ENCODE data around the gene NOL3. TPM values are rescaled to one million over a fixed set of nuclear protein-coding genes. Genes with fewer than 3 reads are reported as not detected.

Gene NOL3
- polyA plus RNA-seq, 1 of the 3 experiments (the other 2 are of a cell fraction) = 34.1 TPM

DNA sequence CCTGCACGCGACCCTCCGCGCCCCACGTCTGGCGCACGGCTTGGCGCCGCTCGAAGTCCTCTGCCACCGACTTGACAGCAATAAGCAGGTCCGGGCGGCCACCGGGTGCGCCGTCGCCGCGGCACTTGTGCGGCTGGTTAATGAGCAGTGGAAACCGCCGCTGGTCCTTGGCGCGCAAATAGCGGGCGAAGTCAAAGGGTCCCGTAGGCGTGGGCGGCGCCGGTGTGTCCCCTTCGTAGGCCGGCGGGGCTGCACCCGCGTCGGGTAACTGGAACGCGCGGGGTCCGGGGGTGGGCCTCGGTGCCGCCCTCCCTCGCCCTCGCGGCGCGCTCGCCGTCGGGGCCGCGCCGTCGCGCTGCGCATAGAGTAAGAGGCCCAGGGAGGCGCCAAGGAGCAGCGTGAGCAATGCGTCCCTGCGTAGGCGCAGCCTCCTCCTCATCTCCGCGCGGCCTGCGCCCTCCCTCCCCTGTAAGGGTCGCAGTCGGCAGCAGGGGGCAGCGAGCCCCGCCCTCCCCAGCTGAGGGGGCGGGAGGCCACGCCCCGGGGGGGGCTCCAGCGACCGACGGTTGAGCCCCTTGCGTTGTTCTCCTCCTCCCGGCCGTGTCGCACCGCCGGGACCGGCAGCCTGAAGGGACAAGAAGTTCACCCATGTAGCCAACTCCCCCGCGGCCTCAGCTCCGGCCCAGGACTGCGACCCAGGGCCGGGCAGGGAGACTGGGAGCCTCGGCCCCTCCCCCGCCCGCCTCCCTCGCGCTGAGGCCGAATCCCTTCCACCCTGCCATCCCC lies 20.1 kb upstream of the NOL3 start:
- peak overlapping the region; percentile 54 to 66; a peak in 3 of 4 replicates for H3K4me3 ChIP-seq (ENCODE audit: low read depth in 2 of 2, low read length in 1 of 2)
- peaks cover 10 to 39% of the 10 kb centered on the region in 2 experiments for H3K36me3 ChIP-seq (replicated peaks in 1 of 2; ENCODE audit: control insufficient read depth in 1 of 2, insufficient read depth in 2 of 2, low read length in 1 of 2)
- H2AFZ ChIP-seq (ENCODE audit: low read depth) = peak overlapping the region; percentile 43; the same call in 1 of the 2 replicates
- H3K9ac ChIP-seq = peak overlapping the region; percentile 52; the same call in 1 of the 2 replicates
- peaks cover 8% of the 10 kb centered on the region for H3F3A ChIP-seq (replicated peaks; ENCODE audit: insufficient read depth)
- DNase-seq = peak; percentile 97
- TF ChIP-seq FOXJ3 (CRISPR knock-in tag; IDR thresholded peaks at IDR 0.05) (0 out of 2 replicates have a peak, but pooled peaks have one; percentile 9), RCOR1 (IDR thresholded peaks at IDR 0.05; ENCODE audit: low read length) (no peak)
- H3K4me2 ChIP-seq = peak overlapping the region; percentile 73; the same call in 1 of the 2 replicates
- WGBS (ENCODE audit: low lambda C conversion rate) = no CpG with 5 or more reads among the region's 94 CpGs
- no peaks in the 10 kb centered on the region for H3K9me3 ChIP-seq
- H4K20me1 ChIP-seq (ENCODE audit: insufficient read depth) = peaks cover 4% of the 10 kb centered on the region
- peak overlapping the region; percentile 26 to 90 for H3K27ac ChIP-seq (ENCODE audit: low read depth in 2 of 2, low read length in 1 of 2)
- H3K27me3 ChIP-seq (ENCODE audit: insufficient read depth) = no peaks in the 10 kb centered on the region
- ChIA-PET CTCF (interaction anchor here (0.7 to 14.2 kb wide), 13 partner anchors 10 to 249 kb away, joined by 3 to 470 read pairs (median 4); partner anchors contain the start of genes CBFB, CES3, FBXL8 and TRADD), POLR2A (interaction anchor here (0.7 to 1.8 kb wide), 6 partner anchors 9 to 132 kb away, joined by 3 to 8 read pairs (median 4); partner anchors contain the start of gene CBFB)
- no peaks in the 10 kb centered on the region for H3K79me2 ChIP-seq (ENCODE audit: insufficient read depth)
- peaks cover 0 to 8% of the 10 kb centered on the region in 2 experiments; a peak in 1 of 4 replicates for H3K4me1 ChIP-seq (ENCODE audit: control insufficient read depth in 1 of 2, insufficient read depth in 2 of 2, low read depth in 1 of 2, low read length in 1 of 2)
- H3K9me2 ChIP-seq = no peaks in the 10 kb centered on the region

- peaks cover 10 to 32% of the 10 kb centered on the region in 2 experiments for H3K36me3 ChIP-seq (replicated peaks in 1 of 2; ENCODE audit: control insufficient read depth in 1 of 2, insufficient read depth in 2 of 2, low read length in 1 of 2)
- H3K27ac ChIP-seq (ENCODE audit: low read depth in 2 of 2, low read length in 1 of 2) = peak within 1 kb of the TSS; percentile 26 to 90
- peaks cover 9% of the 10 kb centered on the region for H4K20me1 ChIP-seq (ENCODE audit: insufficient read depth)
- peak within 1 kb of the TSS; percentile 43; the same call in 1 of the 2 replicates for H2AFZ ChIP-seq (ENCODE audit: low read depth)
- H3K9me3 ChIP-seq = no peaks in the 10 kb centered on the region
- H3K79me2 ChIP-seq (ENCODE audit: insufficient read depth) = no peaks in the 10 kb centered on the region
- peaks cover 0 to 11% of the 10 kb centered on the region in 2 experiments; a peak in 1 of 4 replicates for H3K4me1 ChIP-seq (ENCODE audit: control insufficient read depth in 1 of 2, insufficient read depth in 2 of 2, low read depth in 1 of 2, low read length in 1 of 2)
- DNase-seq = peak; percentile 92
- H3K9me2 ChIP-seq = no peaks in the 10 kb centered on the region
- POLR2A ChIA-PET = interaction anchor here (0.6 to 1.8 kb wide), 10 partner anchors 10 to 137 kb away, joined by 3 to 8 read pairs (median 4); partner anchors contain the start of gene CBFB
- H3K27me3 ChIP-seq (ENCODE audit: insufficient read depth) = no peaks in the 10 kb centered on the region
- H3F3A ChIP-seq (replicated peaks; ENCODE audit: insufficient read depth) = peaks cover 8% of the 10 kb centered on the region
- CTCF ChIA-PET = interaction anchor here (0.8 to 14.2 kb wide), 15 partner anchors 10 to 250 kb away, joined by 3 to 470 read pairs (median 4); partner anchors contain the start of genes CBFB, CES3, FBXL8 and TRADD
- H3K4me2 ChIP-seq = peak within 1 kb of the TSS; percentile 73; the same call in 1 of the 2 replicates
- H3K4me3 ChIP-seq (ENCODE audit: low read depth in 2 of 2, low read length in 1 of 2) = peak within 1 kb of the TSS; percentile 54 to 66; a peak in 3 of 4 replicates
- peak within 1 kb of the TSS; percentile 52; the same call in 1 of the 2 replicates for H3K9ac ChIP-seq
- WGBS (ENCODE audit: low lambda C conversion rate) = 41% methylated on average over 14 of the region's 34 CpGs
- peak; percentile 59; the same call in 1 of the 2 replicates for TF ChIP-seq USF2 (IDR thresholded peaks at IDR 0.05; ENCODE audit: borderline replicate concordance, low read depth, low read length)
- no peak for TF ChIP-seq TAF1 (IDR thresholded peaks at IDR 0.05; ENCODE audit: borderline replicate concordance, low read depth, low read length)
- TF ChIP-seq PBX3 (IDR thresholded peaks at IDR 0.05) = no peak
- TF ChIP-seq NFIC (IDR thresholded peaks at IDR 0.05; ENCODE audit: borderline replicate concordance) = no peak
- TF ChIP-seq, protein P1, sequence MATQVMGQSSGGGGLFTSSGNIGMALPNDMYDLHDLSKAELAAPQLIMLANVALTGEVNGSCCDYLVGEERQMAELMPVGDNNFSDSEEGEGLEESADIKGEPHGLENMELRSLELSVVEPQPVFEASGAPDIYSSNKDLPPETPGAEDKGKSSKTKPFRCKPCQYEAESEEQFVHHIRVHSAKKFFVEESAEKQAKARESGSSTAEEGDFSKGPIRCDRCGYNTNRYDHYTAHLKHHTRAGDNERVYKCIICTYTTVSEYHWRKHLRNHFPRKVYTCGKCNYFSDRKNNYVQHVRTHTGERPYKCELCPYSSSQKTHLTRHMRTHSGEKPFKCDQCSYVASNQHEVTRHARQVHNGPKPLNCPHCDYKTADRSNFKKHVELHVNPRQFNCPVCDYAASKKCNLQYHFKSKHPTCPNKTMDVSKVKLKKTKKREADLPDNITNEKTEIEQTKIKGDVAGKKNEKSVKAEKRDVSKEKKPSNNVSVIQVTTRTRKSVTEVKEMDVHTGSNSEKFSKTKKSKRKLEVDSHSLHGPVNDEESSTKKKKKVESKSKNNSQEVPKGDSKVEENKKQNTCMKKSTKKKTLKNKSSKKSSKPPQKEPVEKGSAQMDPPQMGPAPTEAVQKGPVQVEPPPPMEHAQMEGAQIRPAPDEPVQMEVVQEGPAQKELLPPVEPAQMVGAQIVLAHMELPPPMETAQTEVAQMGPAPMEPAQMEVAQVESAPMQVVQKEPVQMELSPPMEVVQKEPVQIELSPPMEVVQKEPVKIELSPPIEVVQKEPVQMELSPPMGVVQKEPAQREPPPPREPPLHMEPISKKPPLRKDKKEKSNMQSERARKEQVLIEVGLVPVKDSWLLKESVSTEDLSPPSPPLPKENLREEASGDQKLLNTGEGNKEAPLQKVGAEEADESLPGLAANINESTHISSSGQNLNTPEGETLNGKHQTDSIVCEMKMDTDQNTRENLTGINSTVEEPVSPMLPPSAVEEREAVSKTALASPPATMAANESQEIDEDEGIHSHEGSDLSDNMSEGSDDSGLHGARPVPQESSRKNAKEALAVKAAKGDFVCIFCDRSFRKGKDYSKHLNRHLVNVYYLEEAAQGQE (IDR thresholded peaks at IDR 0.05; ENCODE audit: low read depth, low read length) = no peak
- TF ChIP-seq NRF1 (IDR thresholded peaks at IDR 0.05; ENCODE audit: low read depth, low read length) = peak; percentile 57
- no peak for TF ChIP-seq IRF3 (IDR thresholded peaks at IDR 0.05; ENCODE audit: low read depth, low read length)
- TF ChIP-seq YY1 (IDR thresholded peaks at IDR 0.05; ENCODE audit: low read depth) = peak; percentile 63
- TF ChIP-seq POLR2AphosphoS5 (IDR thresholded peaks at IDR 0.05; ENCODE audit: low read depth, low read length) = peak; percentile 10; the same call in 1 of the 2 replicates
- TF ChIP-seq ELF1 (IDR thresholded peaks at IDR 0.05) = no peak
- peak; percentile 63; the same call in 1 of the 2 replicates for TF ChIP-seq MAX (IDR thresholded peaks at IDR 0.05; ENCODE audit: low read depth)
- TF ChIP-seq GABPA (IDR thresholded peaks at IDR 0.05; ENCODE audit: low read depth) = no peak
- 0 out of 2 replicates have a peak, but pooled peaks have one; percentile 3 for TF ChIP-seq TCF12 (IDR thresholded peaks at IDR 0.05)
- no peak for TF ChIP-seq FOSL2 (IDR thresholded peaks at IDR 0.05; ENCODE audit: borderline replicate concordance, low read depth)
- TF ChIP-seq RCOR1 (IDR thresholded peaks at IDR 0.05; ENCODE audit: low read length) = no peak
- peak; percentile 14; the same call in 1 of the 2 replicates for TF ChIP-seq SIN3A (IDR thresholded peaks at IDR 0.05; ENCODE audit: borderline replicate concordance, low read depth, low read length)
Observed at GRCh38 chr16:67150833-67151396, 19.4 kb upstream of the NOL3 start, which contains the start of gene B3GNT9. B3GNT9 (minus strand) TSS chr16:67150998; CDS start chr16:67150485, 513 bp downstream.
